Skin of body (tissue), 3 donors: ENCODE results near the gene ITGB7. TPM values are rescaled to one million over a fixed set of nuclear protein-coding genes. Genes with fewer than 3 reads are reported as not detected.

Experiments
- DNase-seq: peaks from one replicate; lab custom pipeline; 2025; lab: John Stamatoyannopoulos, UW
- small RNA-seq: library from RNA; depleted of rRNA; stranded (forward); fragments of <200 nt; gene quantifications from one replicate; pipeline ENCODE3, GENCODE V24; 2014; ENCODE audit warnings: low replicate concordance
- total RNA-seq: library from RNA; depleted of rRNA; stranded (reverse); fragments of >200 nt; gene quantifications from one replicate; pipeline ENCODE4 v1.2.3, GENCODE V29; 2014

Gene ITGB7
- total RNA-seq, 1 donor from 2014 or later: 2.5 TPM

GRCh38 chr12:53147653-53148052, 59.4 kb downstream of the ITGB7 start:
- no peak for DNase-seq

- DNase-seq: no peak
Observed at GRCh38 chr12:53147181-53147580, 59.9 kb downstream of the ITGB7 start.

- no peak for DNase-seq
Observed at GRCh38 chr12:53145383-53146260, 61.4 kb downstream of the ITGB7 start.

GRCh38 chr12:53143355-53143754, 63.7 kb downstream of the ITGB7 start:
- DNase-seq: no peak

Small RNAs within 50 kb of the gene (small RNA-seq; reads per million reads assigned to genes)
- gene HIGD1AP1: not detected

Other genes starting within 250 kb of the ITGB7 start
- gene EIF4B, start 200.8 kb downstream of the ITGB7 start, total RNA-seq: 677 TPM
- gene TNS2, start 157.2 kb downstream of the ITGB7 start, total RNA-seq: 28.9 TPM
- 13.1 TPM for gene SPRYD3, start 127.9 kb downstream of the ITGB7 start, total RNA-seq
- 27.7 TPM for gene IGFBP6, start 109.6 kb downstream of the ITGB7 start, total RNA-seq
- not detected for gene SOAT2, start 103.8 kb downstream of the ITGB7 start, total RNA-seq
- gene ZNF740, start 26.5 kb downstream of the ITGB7 start, total RNA-seq: 18.1 TPM
- 75.0 TPM for gene CSAD, start 26.3 kb downstream of the ITGB7 start, total RNA-seq
- 65.2 TPM for gene RARG, start 25.0 kb upstream of the ITGB7 start, total RNA-seq
- gene ESPL1, start 61.0 kb upstream of the ITGB7 start, total RNA-seq: 5.6 TPM
- gene PFDN5, start 88.3 kb upstream of the ITGB7 start, total RNA-seq: 421 TPM
- gene MYG1, start 92.4 kb upstream of the ITGB7 start, total RNA-seq: 19.8 TPM
- 28.0 TPM for gene AAAS, start 114.4 kb upstream of the ITGB7 start, total RNA-seq
- gene SP7, start 129.1 kb upstream of the ITGB7 start, total RNA-seq: 0.30 TPM
- 43.6 TPM for gene SP1, start 172.9 kb upstream of the ITGB7 start, total RNA-seq
- gene AMHR2, start 216.6 kb upstream of the ITGB7 start, total RNA-seq: not detected
- 18.2 TPM for gene PRR13, start 234.5 kb upstream of the ITGB7 start, total RNA-seq
- 304 TPM for gene PCBP2, start 244.9 kb upstream of the ITGB7 start, total RNA-seq